ENCODE results near the gene RCBTB1.

DNA sequence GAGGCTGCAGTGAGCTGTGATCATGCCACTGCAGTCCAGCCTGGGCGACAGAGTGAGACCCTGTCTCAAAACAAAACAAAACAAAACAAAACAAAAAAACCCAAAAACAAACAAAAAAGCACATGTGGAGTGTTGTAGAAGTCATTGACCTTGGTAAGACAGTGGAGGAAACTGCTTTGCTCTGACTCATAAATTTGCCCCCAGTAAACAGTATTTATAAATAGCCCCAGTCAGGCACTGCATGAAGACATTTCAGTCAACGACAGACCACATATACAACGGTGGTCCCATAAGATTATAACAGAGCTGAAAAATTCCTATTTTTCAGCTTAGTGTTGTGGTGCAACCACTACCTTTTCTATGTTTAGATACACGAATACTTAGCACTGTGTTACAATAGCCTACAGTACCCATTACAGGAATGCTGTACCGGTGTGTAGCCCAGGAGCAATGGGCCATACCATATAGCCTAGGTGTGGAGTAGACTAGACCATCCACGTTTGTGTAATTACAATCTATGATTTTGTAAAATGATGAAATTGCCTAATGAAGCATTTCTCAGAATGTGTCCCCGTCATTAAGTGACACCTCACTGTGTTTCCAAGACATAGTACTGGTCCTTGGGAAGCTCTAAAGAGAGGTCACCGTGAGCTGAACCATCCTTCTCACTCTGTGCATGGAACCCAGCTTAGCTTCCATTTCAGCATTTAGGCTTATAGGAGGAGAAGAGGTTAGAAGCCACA lies 44.0 kb upstream of the RCBTB1 start:
- TF ChIP-seq POLR2AphosphoS5 (IDR thresholded peaks at IDR 0.05; ENCODE audit: insufficient read depth, low read depth, low read length) (no peak), JUN (IDR thresholded peaks at IDR 0.05; ENCODE audit: borderline replicate concordance, insufficient read depth, insufficient read length, low read depth) (peak; percentile 37), EZH2 (IDR thresholded peaks at IDR 0.05; ENCODE audit: borderline replicate concordance, low read depth, low read length, severe bottlenecking) (no peak), MYC (IDR thresholded peaks at IDR 0.05; ENCODE audit: low read depth, low read length) (no peak), FOS (IDR thresholded peaks at IDR 0.05; ENCODE audit: borderline replicate concordance, insufficient read depth, low read length) (peak; percentile 21), MAX (IDR thresholded peaks at IDR 0.05; ENCODE audit: insufficient read depth, insufficient read length) (no peak), GATA2 (IDR thresholded peaks at IDR 0.05; ENCODE audit: insufficient read depth, insufficient read length, low read depth, low read length) (no peak)
- TF ChIP-seq, protein P1, sequence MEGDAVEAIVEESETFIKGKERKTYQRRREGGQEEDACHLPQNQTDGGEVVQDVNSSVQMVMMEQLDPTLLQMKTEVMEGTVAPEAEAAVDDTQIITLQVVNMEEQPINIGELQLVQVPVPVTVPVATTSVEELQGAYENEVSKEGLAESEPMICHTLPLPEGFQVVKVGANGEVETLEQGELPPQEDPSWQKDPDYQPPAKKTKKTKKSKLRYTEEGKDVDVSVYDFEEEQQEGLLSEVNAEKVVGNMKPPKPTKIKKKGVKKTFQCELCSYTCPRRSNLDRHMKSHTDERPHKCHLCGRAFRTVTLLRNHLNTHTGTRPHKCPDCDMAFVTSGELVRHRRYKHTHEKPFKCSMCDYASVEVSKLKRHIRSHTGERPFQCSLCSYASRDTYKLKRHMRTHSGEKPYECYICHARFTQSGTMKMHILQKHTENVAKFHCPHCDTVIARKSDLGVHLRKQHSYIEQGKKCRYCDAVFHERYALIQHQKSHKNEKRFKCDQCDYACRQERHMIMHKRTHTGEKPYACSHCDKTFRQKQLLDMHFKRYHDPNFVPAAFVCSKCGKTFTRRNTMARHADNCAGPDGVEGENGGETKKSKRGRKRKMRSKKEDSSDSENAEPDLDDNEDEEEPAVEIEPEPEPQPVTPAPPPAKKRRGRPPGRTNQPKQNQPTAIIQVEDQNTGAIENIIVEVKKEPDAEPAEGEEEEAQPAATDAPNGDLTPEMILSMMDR (IDR thresholded peaks at IDR 0.05; ENCODE audit: extremely low read depth in 1 of 2, insufficient read depth in 1 of 2, low read depth in 1 of 2, low read length in 2 of 2), result no peak
